T-cell (primary cell): ENCODE measurements around the gene TLE4. TPM values are rescaled to one million over a fixed set of nuclear protein-coding genes. Genes with fewer than 3 reads are reported as not detected.
A peak's percentile ranks its signal among the peaks of the same experiment; 100 is the strongest.

ENCODE experiments used
- ATAC-seq, 4 experiments: fragments of 200-7000 bp in 3 of 4; fragments of 150-1000 bp in 1 of 4; cut with Tn5 transposase; replicated peaks in 1 of 4; 1 replicate in 3 of 4; 2 replicates in 1 of 4; pipeline ENCODE4 v1.10.0; 2021; ENCODE audit warnings: moderate library complexity in 3 of 4, mild to moderate bottlenecking in 2 of 4, moderate number of reproducible peaks in 1 of 4
- CTCF ChIA-PET, 2 donors: fragments of 300-600 bp; sonication (Branson Sonifier 250); formaldehyde crosslinking; loops; one replicate each; lab custom pipeline; 2022; ENCODE audit warnings: antibody characterized with exemption in 2 of 2; lab: Charles Lee
- POLR2A ChIA-PET, 2 donors: fragments of 300-600 bp; sonication (Branson Sonifier 250); formaldehyde crosslinking; loops; one replicate each; lab custom pipeline; 2022; ENCODE audit warnings: antibody characterized with exemption in 2 of 2; lab: Charles Lee
- DNase-seq, 35 experiments: peaks; one replicate each; pipeline versions ENCODE4 v3.0.0 to v3.0.0-alpha.2; 2013 to 2023
- H3K27ac ChIP-seq: one replicate; pipeline ENCODE4 v1.5.1; 2013; ENCODE audit warnings: low read length
- H3K27me3 ChIP-seq, 2 experiments: replicated peaks in 1 of 2; 1 replicate in 1 of 2; 2 replicates in 1 of 2; pipeline versions ENCODE4 v1.6.1 to v1.7.0; 2013; ENCODE audit warnings: low read length in 1 of 2, mixed read lengths in 1 of 2; ENCODE audit not compliant: control insufficient read depth in 2 of 2, insufficient read depth in 2 of 2; ENCODE audit errors: extremely low read depth in 1 of 2
- H3K36me3 ChIP-seq, 2 donors: 1 replicate in 1 of 2; 2 replicates in 1 of 2; pipeline versions ENCODE4 v1.6.1 to v1.7.0; 2013; ENCODE audit warnings: low read length in 1 of 2; ENCODE audit not compliant: control insufficient read depth in 2 of 2, insufficient read depth in 1 of 2; ENCODE audit errors: extremely low read depth in 1 of 2
- H3K4me1 ChIP-seq, 2 experiments: 1 replicate in 1 of 2; 2 replicates in 1 of 2; pipeline versions ENCODE4 v1.6.1 to v1.7.0; 2013; ENCODE audit warnings: low read length in 2 of 2, mixed read lengths in 1 of 2; ENCODE audit not compliant: insufficient read depth in 2 of 2, control insufficient read depth in 1 of 2; ENCODE audit errors: extremely low read depth in 1 of 2
- H3K4me3 ChIP-seq, 2 donors: 1 replicate in 1 of 2; 2 replicates in 1 of 2; pipeline versions ENCODE4 v1.5.1 to v1.7.0; 2013; ENCODE audit warnings: mild to moderate bottlenecking in 2 of 2, low read length in 1 of 2, moderate library complexity in 1 of 2; ENCODE audit not compliant: control insufficient read depth in 1 of 2; ENCODE audit errors: extremely low read depth in 1 of 2
- H3K9me3 ChIP-seq: 2 replicates; pipeline ENCODE4 v1.7.0; 2013
- H3K27ac Mint-ChIP-seq, 2 donors: one replicate each; pipeline ENCODE4 v1.8.0; 2020 to 2021; ENCODE audit warnings: mild to moderate bottlenecking in 2 of 2, mixed read lengths in 2 of 2
- H3K27me3 Mint-ChIP-seq, 2 donors: one replicate each; pipeline ENCODE4 v1.8.0; 2021 to 2022; ENCODE audit warnings: mixed read lengths in 2 of 2
- H3K36me3 Mint-ChIP-seq: one replicate; pipeline ENCODE4 v1.8.0; 2021; ENCODE audit warnings: mixed read lengths
- H3K4me1 Mint-ChIP-seq, 3 donors: one replicate each; pipeline ENCODE4 v1.8.0; 2020 to 2022; ENCODE audit warnings: mixed read lengths in 3 of 3, mild to moderate bottlenecking in 1 of 3
- H3K4me3 Mint-ChIP-seq, 3 donors: one replicate each; pipeline ENCODE4 v1.8.0; 2020 to 2022; ENCODE audit warnings: mild to moderate bottlenecking in 3 of 3, mixed read lengths in 3 of 3, moderate library complexity in 3 of 3
- H3K9me3 Mint-ChIP-seq, 3 donors: one replicate each; pipeline ENCODE4 v1.8.0; 2020 to 2022; ENCODE audit warnings: mixed read lengths in 3 of 3
- WGBS: methylation state at CpG from one replicate; pipeline ENCODE4 v1.1.5; 2013; ENCODE audit warnings: missing lambda C conversion rate; ENCODE audit not compliant: insufficient coverage; 5-methylcytosine and 5-hydroxymethylcytosine counted together
- total RNA-seq, 35 experiments: library from RNA in 6 of 35; stranded (reverse) in 6 of 35; fragments of 120-200 nt in 1 of 35; gene quantifications; one replicate each; pipeline versions ENCODE4 v1.2.1 to v1.2.4 and lab custom pipeline; 2013 to 2026

The TLE4 gene
- total RNA-seq, 5 donors from 2014 or later (not counting 1 experiment from before 2014, with no cell fraction given), result 65.9 to 138 (median 78.7) TPM

GRCh38 chr9:79673614-79674013 is 101.8 kb downstream of the TLE4 start:
- H3K27me3 Mint-ChIP-seq, result no peaks in the 10 kb centered on the region
- H3K27ac Mint-ChIP-seq, result peak overlapping the region in 1 of 2 donors; percentile 47
- peak in 1 of 4 experiments; percentile 24 for ATAC-seq
- peak overlapping the region in 1 of 3 donors; percentile 17 for H3K4me3 Mint-ChIP-seq
- Histone ChIP-seq H3K27me3 (no peaks in the 10 kb centered on the region), H3K4me1 (peaks cover 5 to 12% of the 10 kb centered on the region in 2 experiments), H3K27ac (no peak overlapping the region), H3K4me3 (no peak overlapping the region), H3K9me3 (no peaks in the 10 kb centered on the region), H3K36me3 (no peaks in the 10 kb centered on the region)
- peaks cover 67% of the 10 kb centered on the region for H3K36me3 Mint-ChIP-seq
- H3K4me1 Mint-ChIP-seq, result peaks cover 50 to 57% (median 56%) of the 10 kb centered on the region in 3 donors
- H3K9me3 Mint-ChIP-seq, result no peaks in the 10 kb centered on the region
- POLR2A ChIA-PET, result no interaction called here
- DNase-seq, result no peak
- no CpG with 5 or more reads among the region's 3 CpGs for WGBS
- CTCF ChIA-PET, result no interaction called here

GRCh38 chr9:79674052-79674777 is 102.5 kb downstream of the TLE4 start:
- Histone ChIP-seq H3K27me3 (no peaks in the 10 kb centered on the region), H3K36me3 (no peaks in the 10 kb centered on the region), H3K27ac (no peak overlapping the region), H3K4me3 (no peak overlapping the region), H3K9me3 (no peaks in the 10 kb centered on the region), H3K4me1 (peaks cover 5 to 12% of the 10 kb centered on the region in 2 experiments)
- ATAC-seq, result peak in 1 of 4 experiments; percentile 18
- H3K4me1 Mint-ChIP-seq, result peaks cover 48 to 52% (median 52%) of the 10 kb centered on the region in 3 donors
- H3K36me3 Mint-ChIP-seq, result peaks cover 66% of the 10 kb centered on the region
- POLR2A ChIA-PET, result no interaction called here
- CTCF ChIA-PET, result no interaction called here
- H3K9me3 Mint-ChIP-seq, result no peaks in the 10 kb centered on the region
- 86% methylated on average over 4 of the region's 7 CpGs for WGBS
- H3K27ac Mint-ChIP-seq, result peak overlapping the region in 1 of 2 donors; percentile 47
- no peaks in the 10 kb centered on the region for H3K27me3 Mint-ChIP-seq
- no peak for DNase-seq
- peak overlapping the region in 1 of 3 donors; percentile 17 for H3K4me3 Mint-ChIP-seq

DNA sequence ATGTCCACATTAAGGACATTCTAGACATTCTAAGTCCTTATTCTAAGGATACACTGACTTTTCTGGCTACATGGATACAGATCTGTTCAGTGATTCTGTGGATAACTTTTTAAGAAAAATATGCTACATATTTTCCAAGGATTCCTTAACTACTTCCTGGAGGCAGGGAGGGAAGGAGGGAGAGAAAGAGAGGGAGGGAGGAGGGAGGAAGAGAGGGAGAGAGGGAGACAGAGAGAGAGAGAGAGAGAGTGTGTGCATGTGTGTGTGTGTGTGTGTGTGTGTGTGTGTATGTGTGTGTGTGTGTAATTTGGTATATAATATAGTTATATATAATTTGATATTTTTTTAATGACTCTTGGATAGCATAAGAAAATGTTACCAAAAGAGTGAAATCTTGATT is 109.8 kb downstream of the TLE4 start:
- POLR2A ChIA-PET, result interaction anchor here in 1 of 2 donors (0.7 kb wide), 1 partner anchor 76 kb away, joined by 3 read pairs; no protein-coding TSS in a partner anchor
- CTCF ChIA-PET, result no interaction called here
- Histone ChIP-seq H3K9me3 (no peaks in the 10 kb centered on the region), H3K27ac (no peak overlapping the region), H3K4me1 (peaks cover 0 to 10% of the 10 kb centered on the region in 2 experiments), H3K36me3 (no peaks in the 10 kb centered on the region), H3K4me3 (no peak overlapping the region), H3K27me3 (no peaks in the 10 kb centered on the region)
- ATAC-seq (no peak), DNase-seq (no peak)
- peak overlapping the region in 1 of 2 donors; percentile 23 for H3K27ac Mint-ChIP-seq
- no peak overlapping the region for H3K4me3 Mint-ChIP-seq
- H3K9me3 Mint-ChIP-seq, result no peaks in the 10 kb centered on the region
- no peaks in the 10 kb centered on the region for H3K27me3 Mint-ChIP-seq
- H3K4me1 Mint-ChIP-seq, result peaks cover 39 to 43% (median 43%) of the 10 kb centered on the region in 3 donors
- H3K36me3 Mint-ChIP-seq, result peaks cover 37% of the 10 kb centered on the region

- Histone ChIP-seq H3K27me3 (no peaks in the 10 kb centered on the region), H3K36me3 (no peaks in the 10 kb centered on the region), H3K4me3 (no peak overlapping the region), H3K9me3 (no peaks in the 10 kb centered on the region), H3K4me1 (peaks cover 0 to 17% of the 10 kb centered on the region in 2 experiments), H3K27ac (no peak overlapping the region)
- H3K4me3 Mint-ChIP-seq, result no peak overlapping the region
- ChIA-PET CTCF (no interaction called here), POLR2A (interaction anchor here in 1 of 2 donors (0.7 kb wide), 1 partner anchor 76 kb away, joined by 3 read pairs; no protein-coding TSS in a partner anchor)
- WGBS, result 97% methylated on average over 3 of the region's 4 CpGs
- H3K27me3 Mint-ChIP-seq, result no peaks in the 10 kb centered on the region
- DNase-seq, result no peak
- peaks cover 41% of the 10 kb centered on the region for H3K36me3 Mint-ChIP-seq
- H3K9me3 Mint-ChIP-seq, result no peaks in the 10 kb centered on the region
- H3K27ac Mint-ChIP-seq, result no peak overlapping the region
- peaks cover 44 to 50% (median 49%) of the 10 kb centered on the region in 3 donors for H3K4me1 Mint-ChIP-seq
- no peak for ATAC-seq
Observed at GRCh38 chr9:79682076-79682736, 110.4 kb downstream of the TLE4 start.

DNA sequence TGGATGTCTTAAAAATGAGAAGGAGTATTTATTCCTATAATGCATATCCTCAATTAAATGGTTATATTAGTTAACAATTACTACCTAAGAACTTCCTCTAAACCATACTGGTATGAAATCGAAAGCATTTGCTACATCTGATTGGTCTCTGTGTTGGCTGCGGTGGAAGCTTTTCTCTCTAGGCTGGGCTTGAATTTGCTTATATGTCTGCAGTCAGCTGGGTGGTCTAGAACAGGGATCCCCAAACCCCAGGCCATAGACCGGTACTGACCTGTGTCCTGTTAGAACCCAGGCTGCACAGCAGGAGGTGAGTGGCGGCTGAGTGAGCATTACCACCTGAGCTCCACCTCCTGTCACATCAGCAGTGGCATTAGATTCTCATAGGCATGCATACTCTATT is 112.3 kb downstream of the TLE4 start:
- peaks cover 0 to 20% of the 10 kb centered on the region in 2 experiments for H3K4me1 ChIP-seq
- no peaks in the 10 kb centered on the region for H3K9me3 ChIP-seq
- 100% methylated on average over 1 of the region's 4 CpGs for WGBS
- H3K36me3 ChIP-seq, result no peaks in the 10 kb centered on the region
- CTCF ChIA-PET, result no interaction called here
- Mint-ChIP-seq H3K4me1 (peaks cover 60 to 65% (median 64%) of the 10 kb centered on the region in 3 donors), H3K36me3 (peaks cover 35% of the 10 kb centered on the region), H3K9me3 (no peaks in the 10 kb centered on the region), H3K27me3 (no peaks in the 10 kb centered on the region), H3K27ac (no peak overlapping the region), H3K4me3 (no peak overlapping the region)
- no peaks in the 10 kb centered on the region for H3K27me3 ChIP-seq
- DNase-seq (no peak), ATAC-seq (no peak)
- POLR2A ChIA-PET, result no interaction called here
- no peak overlapping the region for H3K4me3 ChIP-seq
- no peak overlapping the region for H3K27ac ChIP-seq

- no peak overlapping the region for H3K4me3 Mint-ChIP-seq
- no peaks in the 10 kb centered on the region for H3K9me3 ChIP-seq
- H3K4me3 ChIP-seq, result no peak overlapping the region
- H3K27me3 Mint-ChIP-seq, result no peaks in the 10 kb centered on the region
- 94% methylated on average over 6 of the region's 8 CpGs for WGBS
- H3K9me3 Mint-ChIP-seq, result no peaks in the 10 kb centered on the region
- H3K27me3 ChIP-seq, result no peaks in the 10 kb centered on the region
- peaks cover 36% of the 10 kb centered on the region for H3K36me3 Mint-ChIP-seq
- peaks cover 67 to 69% (median 69%) of the 10 kb centered on the region in 3 donors for H3K4me1 Mint-ChIP-seq
- peaks cover 0 to 20% of the 10 kb centered on the region in 2 experiments for H3K4me1 ChIP-seq
- no peak overlapping the region for H3K27ac ChIP-seq
- ChIA-PET POLR2A (interaction anchor here (0.5 to 0.6 kb wide), 2 partner anchors 20 to 96 kb away, joined by 3 read pairs; no protein-coding TSS in a partner anchor), CTCF (no interaction called here)
- DNase-seq, result no peak
- ATAC-seq, result no peak
- H3K27ac Mint-ChIP-seq, result no peak overlapping the region
- no peaks in the 10 kb centered on the region for H3K36me3 ChIP-seq
Observed at GRCh38 chr9:79684711-79685575, 113.2 kb downstream of the TLE4 start.
